22Rv1 (cell line): ENCODE measurements around the gene SHFL.

ENCODE experiments used
- H3K27ac ChIP-seq: fragments of 450-650 bp; 2 replicates; pipeline ENCODE4 v1.5.1; 2017
- CTCF ChIP-seq: fragments of 450-650 bp; IDR thresholded peaks from 2 replicates; pipeline ENCODE4 v1.5.1; 2017; ENCODE audit warnings: mild to moderate bottlenecking
- ZFX ChIP-seq: fragments of 450-650 bp; IDR thresholded peaks from 2 replicates; pipeline ENCODE4 v1.6.1; 2017; ENCODE audit warnings: antibody characterized with exemption, borderline replicate concordance

The SHFL gene

GRCh38 chr19:10137751-10138682 is 51.9 kb downstream of the SHFL start:
- no peak overlapping the region for H3K27ac ChIP-seq
- no peak for TF ChIP-seq CTCF
- no peak for TF ChIP-seq ZFX

- TF ChIP-seq ZFX (no peak), CTCF (no peak)
Observed at GRCh38 chr19:10138879-10139795, 53.0 kb downstream of the SHFL start.

GRCh38 chr19:10139952-10140351 is 53.8 kb downstream of the SHFL start:
- TF ChIP-seq CTCF: no peak
- TF ChIP-seq ZFX: no peak

More at GRCh38 chr19:10138879-10139795, 53.0 kb downstream of the SHFL start:
- no peak overlapping the region for H3K27ac ChIP-seq

DNA sequence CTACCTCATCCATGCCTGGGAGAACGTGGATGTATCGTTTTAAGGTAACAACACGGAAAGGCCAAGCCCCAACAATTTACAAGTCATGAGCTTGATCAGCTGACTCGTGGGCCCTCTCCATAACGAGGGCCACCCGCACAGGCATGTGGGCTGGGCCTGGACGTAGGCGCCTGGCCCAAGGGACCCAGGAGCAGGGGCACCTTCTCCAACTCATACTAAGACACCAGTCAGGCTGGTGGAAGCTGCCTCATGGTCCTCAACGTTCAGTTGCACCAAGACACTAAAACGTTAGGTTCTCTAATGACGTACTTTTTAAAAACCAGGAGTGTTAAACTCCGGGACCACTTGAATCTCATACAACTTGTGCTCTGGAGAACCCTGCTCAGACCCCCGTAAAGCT is 55.4 kb downstream of the SHFL start:
- no peak overlapping the region for H3K27ac ChIP-seq
- TF ChIP-seq ZFX: no peak
- no peak for TF ChIP-seq CTCF

More at GRCh38 chr19:10139952-10140351, 53.8 kb downstream of the SHFL start:
- no peak overlapping the region for H3K27ac ChIP-seq

DNA sequence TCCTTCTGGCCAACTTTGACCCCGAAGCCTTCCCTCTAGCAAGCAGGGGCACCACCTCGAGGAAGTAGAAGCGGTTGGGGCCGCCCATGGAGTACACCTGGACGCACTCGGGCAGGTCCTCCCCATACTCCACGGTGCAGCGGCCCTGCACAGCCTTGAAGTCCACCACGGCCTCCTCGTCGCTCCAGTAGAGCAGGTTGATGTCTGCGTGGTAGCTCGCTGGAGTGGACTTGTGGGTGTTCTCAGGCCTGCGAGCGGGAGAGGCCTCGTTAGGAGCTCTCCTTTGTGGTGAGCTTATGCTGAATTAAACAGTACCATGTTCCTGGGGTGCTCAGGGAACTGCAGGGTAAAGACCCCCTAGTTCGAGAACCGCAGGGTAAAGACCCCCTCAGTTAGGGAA is 55.9 kb downstream of the SHFL start:
- H3K27ac ChIP-seq: no peak overlapping the region
- no peak for TF ChIP-seq CTCF
- TF ChIP-seq ZFX: no peak
